ENCODE data around the gene ANKLE1.
"Not testable (repeated sequence)": the region's sequence is repeated elsewhere in the genome, so short reads cannot be mapped to it uniquely, and the experiment has no call there.

The ANKLE1 gene

GRCh38 chr19:17285415-17286135 lies 3.9 kb downstream of the ANKLE1 start:
- no peak for DNase-seq

GRCh38 chr19:17286263-17286662 lies 4.6 kb downstream of the ANKLE1 start:
- no peak for DNase-seq

- DNase-seq, result no peak
Observed at GRCh38 chr19:17286752-17287151, 5.1 kb downstream of the ANKLE1 start.

- peak in 4 of 14 donors; percentile 4 to 21 (median 14) for DNase-seq
Observed at GRCh38 chr19:17289489-17289888, 7.8 kb downstream of the ANKLE1 start.

GRCh38 chr19:17292301-17293074 lies 10.8 kb downstream of the ANKLE1 start:
- DNase-seq, result peak in 8 of 14 donors; percentile 2 to 58 (median 15)

GRCh38 chr19:17293605-17294004 lies 11.9 kb downstream of the ANKLE1 start:
- no peak for DNase-seq

GRCh38 chr19:17294051-17294891 lies 12.6 kb downstream of the ANKLE1 start:
- DNase-seq, result no peak

- DNase-seq, result not testable (repeated sequence)
Observed at GRCh38 chr19:17295551-17295950, 13.8 kb downstream of the ANKLE1 start.

GRCh38 chr19:17296273-17296672 lies 14.6 kb downstream of the ANKLE1 start:
- DNase-seq, result no peak

GRCh38 chr19:17296976-17297375 lies 15.3 kb downstream of the ANKLE1 start:
- DNase-seq, result no peak

GRCh38 chr19:17300992-17301619 lies 19.4 kb downstream of the ANKLE1 start:
- DNase-seq, result no peak

- peak in 6 of 14 donors; percentile 5 to 40 (median 25) for DNase-seq
Observed at GRCh38 chr19:17302391-17303166, 20.9 kb downstream of the ANKLE1 start.

GRCh38 chr19:17303167-17303939 lies 21.7 kb downstream of the ANKLE1 start, which contains the start of gene ABHD8:
Gene ABHD8 (minus strand): TSS chr19:17303425. CDS start chr19:17301616, 1,809 bp downstream.
- peak; percentile 34 to 94 (median 81) for DNase-seq

GRCh38 chr19:17303940-17304267 lies 22.2 kb downstream of the ANKLE1 start:
- DNase-seq, result peak in 1 of 14 donors; percentile 13

- peak in 1 of 14 donors; percentile 19 for DNase-seq
Observed at GRCh38 chr19:17304386-17305215, 22.9 kb downstream of the ANKLE1 start.

GRCh38 chr19:17305216-17305516 lies 23.5 kb downstream of the ANKLE1 start:
- no peak for DNase-seq

GRCh38 chr19:17305517-17306284 lies 24.0 kb downstream of the ANKLE1 start, which contains the start of gene MRPL34:
Gene MRPL34 (plus strand): TSS chr19:17305872. CDS start chr19:17305893, 21 bp downstream.
- peak; percentile 65 to 98 (median 95) for DNase-seq

- DNase-seq, result peak in 2 of 14 donors; percentile 52 to 71
Observed at GRCh38 chr19:17306285-17306714, 24.6 kb downstream of the ANKLE1 start.

GRCh38 chr19:17307876-17308377 lies 26.2 kb downstream of the ANKLE1 start:
- DNase-seq, result no peak
